Activated CD8-positive, alpha-beta T cell treated with anti-CD3 and anti-CD28 coated beads, Interleukin-2, amount 10 ng/mL, durations not matched to agents 7 days and 5 days (primary cell): ENCODE results near the gene CENPV. TPM values are rescaled to one million over a fixed set of nuclear protein-coding genes. Genes with fewer than 3 reads are reported as not detected.

ENCODE experiments used
- ATAC-seq: fragments of 150-1000 bp; cut with Tn5 transposase; one replicate; pipeline ENCODE4 v1.10.0; 2021; ENCODE audit warnings: moderate library complexity
- CTCF ChIA-PET: fragments of 350-600 bp; sonication (Branson Sonifier 250); formaldehyde crosslinking; loops from one replicate; lab custom pipeline; 2021; ENCODE audit warnings: antibody characterized with exemption; lab: Charles Lee
- POLR2A ChIA-PET: fragments of 350-600 bp; sonication (Branson Sonifier 250); formaldehyde crosslinking; loops from one replicate; lab custom pipeline; 2021; ENCODE audit warnings: antibody characterized with exemption; lab: Charles Lee
- DNase-seq: peaks from one replicate; pipeline ENCODE4 v3.0.0-alpha.2; 2020
- H3K27ac Mint-ChIP-seq: one replicate; pipeline ENCODE4 v1.8.0; 2021; ENCODE audit warnings: mild to moderate bottlenecking, mixed read lengths
- H3K27me3 Mint-ChIP-seq: one replicate; pipeline ENCODE4 v1.8.0; 2021; ENCODE audit warnings: low read depth, mixed read lengths
- H3K36me3 Mint-ChIP-seq: one replicate; pipeline ENCODE4 v1.8.0; 2021; ENCODE audit warnings: low read depth, mixed read lengths
- H3K4me1 Mint-ChIP-seq: one replicate; pipeline ENCODE4 v1.8.0; 2021; ENCODE audit warnings: low read depth, mixed read lengths
- H3K4me3 Mint-ChIP-seq: one replicate; pipeline ENCODE4 v1.8.0; 2021; ENCODE audit warnings: mild to moderate bottlenecking, mixed read lengths
- H3K9me3 Mint-ChIP-seq: one replicate; pipeline ENCODE4 v1.8.0; 2022; ENCODE audit warnings: mixed read lengths; ENCODE audit not compliant: insufficient read depth
- total RNA-seq, 2 experiments: library from RNA; stranded (reverse); gene quantifications; one replicate each; pipeline ENCODE4 v1.2.3, GENCODE V29; 2021

CENPV gene
- total RNA-seq, 2 experiments from 2014 or later = 28.6 to 36.4 TPM

GRCh38 chr17:16358394-16358793 is 5.1 kb upstream of the CENPV start:
- H3K4me1 Mint-ChIP-seq = peaks cover 5% of the 10 kb centered on the region
- CTCF ChIA-PET = no interaction called here
- no peak for DNase-seq
- no peak overlapping the region for H3K27ac Mint-ChIP-seq
- H3K4me3 Mint-ChIP-seq = no peak overlapping the region
- H3K27me3 Mint-ChIP-seq = peaks cover 9% of the 10 kb centered on the region
- no peak for ATAC-seq
- POLR2A ChIA-PET = interaction anchor here (0.7 kb wide), 1 partner anchor 22 kb away, joined by 3 read pairs; the partner anchor contains the start of gene UBB
- no peaks in the 10 kb centered on the region for H3K9me3 Mint-ChIP-seq
- no peaks in the 10 kb centered on the region for H3K36me3 Mint-ChIP-seq

GRCh38 chr17:16354585-16354984 is 1.3 kb upstream of the CENPV start:
- ATAC-seq (no peak), DNase-seq (no peak)
- H3K4me1 Mint-ChIP-seq = peaks cover 25% of the 10 kb centered on the region
- ChIA-PET POLR2A (interaction anchor here (1.0 to 2.4 kb wide), 2 partner anchors 19 to 26 kb away, joined by 3 to 19 read pairs; partner anchors contain the start of gene UBB), CTCF (interaction anchor here (1.8 kb wide), 1 partner anchor 9 kb away, joined by 15 read pairs; no protein-coding TSS in a partner anchor)
- peak overlapping the region; percentile 72 for H3K4me3 Mint-ChIP-seq
- no peak overlapping the region for H3K27ac Mint-ChIP-seq
- H3K27me3 Mint-ChIP-seq = peaks cover 9% of the 10 kb centered on the region
- H3K36me3 Mint-ChIP-seq = peaks cover 2% of the 10 kb centered on the region
- H3K9me3 Mint-ChIP-seq = no peaks in the 10 kb centered on the region

GRCh38 chr17:16352667-16353316 is 477 bp downstream of the CENPV start:
- CTCF ChIA-PET = interaction anchor here (0.8 to 3.3 kb wide), 15 partner anchors 8 to 348 kb away, joined by 3 to 21 read pairs (median 4); partner anchors contain the start of gene TRPV2
- Mint-ChIP-seq H3K4me1 (peaks cover 25% of the 10 kb centered on the region), H3K9me3 (no peaks in the 10 kb centered on the region), H3K36me3 (peaks cover 7% of the 10 kb centered on the region), H3K27me3 (peaks cover 3% of the 10 kb centered on the region), H3K4me3 (peak overlapping the region; percentile 83), H3K27ac (peak overlapping the region; percentile 79)
- ATAC-seq (peak; percentile 81), DNase-seq (peak; percentile 39)
- POLR2A ChIA-PET = interaction anchor here (0.7 to 2.4 kb wide), 8 partner anchors 28 to 183 kb away, joined by 3 to 19 read pairs (median 4); partner anchors contain the start of genes TRPV2 and UBB

GRCh38 chr17:16352303-16352666 is 984 bp downstream of the CENPV start:
- ChIA-PET CTCF (interaction anchor here (0.7 to 3.4 kb wide), 14 partner anchors 9 to 348 kb away, joined by 3 to 26 read pairs (median 4); partner anchors contain the start of gene TRPV2), POLR2A (interaction anchor here (0.8 to 2.4 kb wide), 6 partner anchors 10 to 184 kb away, joined by 3 to 19 read pairs (median 6); partner anchors contain the start of genes TRPV2 and UBB)
- ATAC-seq (peak; percentile 38), DNase-seq (peak; percentile 50)
- H3K27me3 Mint-ChIP-seq = peaks cover 3% of the 10 kb centered on the region
- H3K36me3 Mint-ChIP-seq = peaks cover 10% of the 10 kb centered on the region
- H3K4me3 Mint-ChIP-seq = peak overlapping the region; percentile 83
- no peaks in the 10 kb centered on the region for H3K9me3 Mint-ChIP-seq
- peak overlapping the region; percentile 79 for H3K27ac Mint-ChIP-seq
- H3K4me1 Mint-ChIP-seq = peaks cover 25% of the 10 kb centered on the region

- no peak for DNase-seq
- no peaks in the 10 kb centered on the region for H3K9me3 Mint-ChIP-seq
- H3K4me3 Mint-ChIP-seq = peak overlapping the region; percentile 83
- H3K27me3 Mint-ChIP-seq = peaks cover 3% of the 10 kb centered on the region
- ATAC-seq = no peak
- POLR2A ChIA-PET = interaction anchor here (0.8 to 2.4 kb wide), 5 partner anchors 9 to 87 kb away, joined by 3 to 19 read pairs (median 5); partner anchors contain the start of gene UBB
- H3K36me3 Mint-ChIP-seq = peaks cover 10% of the 10 kb centered on the region
- CTCF ChIA-PET = interaction anchor here (0.7 to 3.4 kb wide), 8 partner anchors 9 to 323 kb away, joined by 3 to 26 read pairs (median 7); partner anchors contain the start of gene TRPV2
- peaks cover 25% of the 10 kb centered on the region for H3K4me1 Mint-ChIP-seq
- H3K27ac Mint-ChIP-seq = peak overlapping the region; percentile 79
These were observed 1.4 kb downstream of the CENPV start for GRCh38 chr17:16351831-16352230.

- ChIA-PET POLR2A (interaction anchor here (0.6 to 1.4 kb wide), 3 partner anchors 8 to 139 kb away, joined by 3 to 9 read pairs (median 3); no protein-coding TSS in a partner anchor), CTCF (interaction anchor here (1.0 to 3.4 kb wide), 3 partner anchors 14 to 128 kb away, joined by 3 to 26 read pairs (median 4); no protein-coding TSS in a partner anchor)
- DNase-seq (no peak), ATAC-seq (no peak)
- Mint-ChIP-seq H3K27me3 (no peaks in the 10 kb centered on the region), H3K9me3 (no peaks in the 10 kb centered on the region), H3K36me3 (peaks cover 10% of the 10 kb centered on the region), H3K4me1 (peaks cover 25% of the 10 kb centered on the region), H3K27ac (no peak overlapping the region), H3K4me3 (no peak overlapping the region)
These were observed 3.8 kb downstream of the CENPV start for GRCh38 chr17:16349431-16349830.

- Mint-ChIP-seq H3K9me3 (no peaks in the 10 kb centered on the region), H3K4me1 (peaks cover 22% of the 10 kb centered on the region), H3K27ac (no peak overlapping the region), H3K36me3 (peaks cover 17% of the 10 kb centered on the region), H3K4me3 (no peak overlapping the region), H3K27me3 (no peaks in the 10 kb centered on the region)
- CTCF ChIA-PET = interaction anchor here (1.5 kb wide), 1 partner anchor 127 kb away, joined by 4 read pairs; no protein-coding TSS in a partner anchor
- POLR2A ChIA-PET = interaction anchor here (0.7 kb wide), 1 partner anchor 53 kb away, joined by 4 read pairs; no protein-coding TSS in a partner anchor
- no peak for ATAC-seq
- DNase-seq = no peak
These were observed 4.7 kb downstream of the CENPV start for GRCh38 chr17:16348586-16348985.

GRCh38 chr17:16346721-16347271 is 6.5 kb downstream of the CENPV start:
- H3K36me3 Mint-ChIP-seq = peaks cover 30% of the 10 kb centered on the region
- H3K4me1 Mint-ChIP-seq = peaks cover 12% of the 10 kb centered on the region
- ChIA-PET CTCF (no interaction called here), POLR2A (no interaction called here)
- no peak for ATAC-seq
- no peak overlapping the region for H3K4me3 Mint-ChIP-seq
- DNase-seq = no peak
- H3K27me3 Mint-ChIP-seq = no peaks in the 10 kb centered on the region
- H3K9me3 Mint-ChIP-seq = no peaks in the 10 kb centered on the region
- no peak overlapping the region for H3K27ac Mint-ChIP-seq

GRCh38 chr17:16345565-16345964 is 7.7 kb downstream of the CENPV start:
- H3K4me1 Mint-ChIP-seq = peaks cover 1% of the 10 kb centered on the region
- H3K9me3 Mint-ChIP-seq = no peaks in the 10 kb centered on the region
- no peak overlapping the region for H3K27ac Mint-ChIP-seq
- ATAC-seq (no peak), DNase-seq (no peak)
- H3K27me3 Mint-ChIP-seq = no peaks in the 10 kb centered on the region
- CTCF ChIA-PET = no interaction called here
- H3K4me3 Mint-ChIP-seq = no peak overlapping the region
- POLR2A ChIA-PET = no interaction called here
- H3K36me3 Mint-ChIP-seq = peaks cover 30% of the 10 kb centered on the region

- Mint-ChIP-seq H3K27ac (no peak overlapping the region), H3K4me1 (peaks cover 1% of the 10 kb centered on the region), H3K4me3 (no peak overlapping the region), H3K36me3 (peaks cover 24% of the 10 kb centered on the region), H3K27me3 (no peaks in the 10 kb centered on the region), H3K9me3 (no peaks in the 10 kb centered on the region)
- POLR2A ChIA-PET = no interaction called here
- DNase-seq = no peak
- CTCF ChIA-PET = interaction anchor here (1.3 to 2.1 kb wide), 2 partner anchors 20 to 57 kb away, joined by 3 to 9 read pairs; no protein-coding TSS in a partner anchor
- no peak for ATAC-seq
These were observed 9.7 kb downstream of the CENPV start for GRCh38 chr17:16343569-16343968.

- H3K27me3 Mint-ChIP-seq = no peaks in the 10 kb centered on the region
- H3K4me3 Mint-ChIP-seq = no peak overlapping the region
- H3K36me3 Mint-ChIP-seq = peaks cover 24% of the 10 kb centered on the region
- no peak for ATAC-seq
- peaks cover 1% of the 10 kb centered on the region for H3K4me1 Mint-ChIP-seq
- no peaks in the 10 kb centered on the region for H3K9me3 Mint-ChIP-seq
- ChIA-PET CTCF (interaction anchor here (1.3 to 2.6 kb wide), 3 partner anchors 9 to 57 kb away, joined by 3 to 11 read pairs (median 9); partner anchors contain the start of gene CENPV), POLR2A (interaction anchor here (0.8 kb wide), 1 partner anchor 9 kb away, joined by 5 read pairs; no protein-coding TSS in a partner anchor)
- no peak overlapping the region for H3K27ac Mint-ChIP-seq
- no peak for DNase-seq
These were observed 10.3 kb downstream of the CENPV start for GRCh38 chr17:16342979-16343378.
